Endothelial cell of umbilical vein (primary cell): ENCODE data around the gene KCNMA1. TPM values are rescaled to one million over a fixed set of nuclear protein-coding genes. Genes with fewer than 3 reads are reported as not detected.

ENCODE experiments used
- BruUV-seq: library from RNA; stranded (reverse); fragments of 400-500 nt; replicated peaks from 2 replicates; lab custom pipeline; 2021; lab: Mats Ljungman, UMichigan
- CTCF ChIA-PET: fragments of 300-600, 350-600 bp; sonication (Branson Sonifier 250); formaldehyde crosslinking; loops from one replicate; lab custom pipeline; 2021; ENCODE audit warnings: antibody characterized with exemption, inconsistent platforms; lab: Charles Lee
- POLR2A ChIA-PET: fragments of 300-600, 350-600 bp; sonication (Branson Sonifier 250); formaldehyde crosslinking; loops from one replicate; lab custom pipeline; 2021; ENCODE audit warnings: antibody characterized with exemption, inconsistent platforms; lab: Charles Lee
- DNase-seq: peaks from one replicate; pipeline ENCODE4 v3.0.0-alpha.2; 2011; ENCODE audit warnings: low read depth, low spot score
- FAIRE-seq: peaks from 2 replicates; lab custom pipeline; 2011; peaks lifted over from hg19 to GRCh38; lab: Jason Lieb, UNC
- H2AFZ ChIP-seq: 2 replicates; pipeline ENCODE4 v1.6.0; 2012; ENCODE audit warnings: low read depth, low read length, control low read depth, inconsistent platforms
- H3K27ac ChIP-seq: 2 replicates; pipeline ENCODE4 v1.5.1; 2011; ENCODE audit warnings: low read depth, mild to moderate bottlenecking, control low read depth, low read length, moderate library complexity; ENCODE audit not compliant: insufficient read depth
- H3K27me3 ChIP-seq, 2 experiments: 2 replicates each; pipeline versions ENCODE4 v1.6.0 to v1.6.1; 2011; ENCODE audit warnings: low read length in 2 of 2, mixed read lengths in 1 of 2; ENCODE audit not compliant: control insufficient read depth in 2 of 2, insufficient read depth in 2 of 2
- H3K36me3 ChIP-seq, 2 experiments: 2 replicates in 1 of 2; 3 replicates in 1 of 2; pipeline ENCODE4 v1.5.1; 2011; ENCODE audit warnings: low read length in 2 of 2, mild to moderate bottlenecking in 1 of 2, moderate library complexity in 1 of 2; ENCODE audit not compliant: control insufficient read depth in 2 of 2, insufficient read depth in 2 of 2; ENCODE audit errors: extremely low read depth in 1 of 2
- H3K4me1 ChIP-seq: 3 replicates; pipeline ENCODE4 v1.5.1; 2011; ENCODE audit warnings: mild to moderate bottlenecking, low read length; ENCODE audit not compliant: control insufficient read depth, insufficient read depth; ENCODE audit errors: extremely low read depth
- H3K4me2 ChIP-seq: 2 replicates; pipeline ENCODE4 v1.6.1; 2011; ENCODE audit warnings: low read length, control low read depth, mixed read lengths; ENCODE audit not compliant: insufficient read depth
- H3K4me3 ChIP-seq, 3 experiments: fragments of 200-600 bp in 1 of 3; sonication (generic), shearing (Covaris generic) in 1 of 3; replicated peaks in 1 of 3; 2 replicates each; pipeline ENCODE4 v1.5.1; 2011 to 2016; ENCODE audit warnings: control low read depth in 3 of 3, low read length in 3 of 3, mild to moderate bottlenecking in 2 of 3, inconsistent platforms in 1 of 3, low read depth in 1 of 3, moderate library complexity in 1 of 3; ENCODE audit not compliant: insufficient read depth in 1 of 3
- H3K79me2 ChIP-seq: 2 replicates; pipeline ENCODE4 v1.6.0; 2012; ENCODE audit warnings: low read length, inconsistent platforms; ENCODE audit not compliant: control insufficient read depth, insufficient read depth
- H3K9ac ChIP-seq: replicated peaks from 2 replicates; pipeline ENCODE3; 2011; ENCODE audit warnings: low read length, control low read depth; ENCODE audit not compliant: insufficient read depth; ENCODE audit errors: extremely low read depth
- H3K9me1 ChIP-seq: replicated peaks from 3 replicates; pipeline ENCODE4 v1.6.0; 2011; ENCODE audit warnings: mild to moderate bottlenecking, low read length; ENCODE audit not compliant: control insufficient read depth, insufficient read depth; ENCODE audit errors: extremely low read depth
- H3K9me3 ChIP-seq: replicated peaks from 2 replicates; pipeline ENCODE4 v1.5.1; 2012; ENCODE audit warnings: low read length, inconsistent platforms; ENCODE audit not compliant: control insufficient read depth, insufficient read depth
- H4K20me1 ChIP-seq: replicated peaks from 2 replicates; pipeline ENCODE3; 2011; ENCODE audit warnings: mild to moderate bottlenecking, low read length; ENCODE audit not compliant: control insufficient read depth, insufficient read depth; ENCODE audit errors: extremely low read depth
- EZH2 ChIP-seq: IDR thresholded peaks from 2 replicates; pipeline ENCODE4 v1.6.1; 2012; ENCODE audit warnings: borderline replicate concordance, low read depth, mild to moderate bottlenecking, moderate library complexity, low read length, inconsistent platforms; ENCODE audit not compliant: severe bottlenecking
- FOS ChIP-seq: IDR thresholded peaks from 2 replicates; pipeline ENCODE4 v1.6.1; 2011; ENCODE audit warnings: mild to moderate bottlenecking, low read length, moderate library complexity, borderline replicate concordance; ENCODE audit not compliant: insufficient read depth
- GATA2 ChIP-seq: IDR thresholded peaks from 2 replicates; pipeline ENCODE4 v1.7.0; 2011; ENCODE audit warnings: low read depth, mild to moderate bottlenecking, moderate library complexity, mixed read lengths, low read length; ENCODE audit not compliant: insufficient read length, insufficient read depth
- JUN ChIP-seq: IDR thresholded peaks from 2 replicates; pipeline ENCODE4 v1.6.1; 2011; ENCODE audit warnings: borderline replicate concordance, low read depth; ENCODE audit not compliant: insufficient read length, insufficient read depth
- MYC ChIP-seq: IDR thresholded peaks from one replicate; pipeline ENCODE4 v1.6.1; 2011; ENCODE audit warnings: mild to moderate bottlenecking, low read depth, low read length
- POLR2A ChIP-seq: IDR thresholded peaks from 2 replicates; pipeline ENCODE4 v1.6.1; 2012; ENCODE audit warnings: low read depth, mild to moderate bottlenecking, control low read depth, low read length
- POLR2AphosphoS5 ChIP-seq: IDR thresholded peaks from 2 replicates; pipeline ENCODE4 v1.6.1; 2012; ENCODE audit warnings: low read depth, mild to moderate bottlenecking, control low read depth, low read length, moderate library complexity; ENCODE audit not compliant: insufficient read depth
- dilution Hi-C: fragments of 300-500 bp; cut with MboI; formaldehyde crosslinking; loops from one replicate; pipeline ENCODE4 v1.15.0; 2019; ENCODE audit warnings: low sequenced_read_pairs; ENCODE audit not compliant: extremely low pct_ligation_motif_present
- intact Hi-C: fragments of 100-400 bp; cut with micrococcal nuclease; formaldehyde crosslinking; loops from one replicate; pipeline ENCODE4 v1.10.0; 2022
- polyA plus RNA-seq, 4 experiments: library from polyadenylated mRNA; depleted of rRNA in 3 of 4; stranded (reverse) in 3 of 4; unstranded in 1 of 4; fragments of >200 nt; gene quantifications; 2 replicates each; pipeline versions ENCODE4 v1.2.1 to v1.2.3, GENCODE V29; 2011 to 2012; ENCODE audit warnings: missing spikeins in 1 of 4
- total RNA-seq: library from RNA; stranded (reverse); gene quantifications from 2 replicates; pipeline ENCODE4 v1.2.3, GENCODE V29; 2021
- TF ChIP-seq, protein P1 (sequence below), 2 donors: IDR thresholded peaks; 1 replicate in 1 of 2; 2 replicates in 1 of 2; pipeline ENCODE4 v1.5.1; 2011; ENCODE audit warnings: low read length in 2 of 2, mild to moderate bottlenecking in 2 of 2, moderate library complexity in 2 of 2, control low read depth in 1 of 2, inconsistent platforms in 1 of 2, low read depth in 1 of 2; ENCODE audit not compliant: insufficient read depth in 1 of 2; ENCODE audit errors: extremely low read depth in 1 of 2
- TF ChIP-seq, protein P2 (sequence below): IDR thresholded peaks from 2 replicates; pipeline ENCODE4 v1.6.1; 2011; ENCODE audit not compliant: insufficient read depth, insufficient read length

KCNMA1 gene
- total and polyA plus RNA-seq, 2 donors (not counting 3 experiments of a cell fraction or from before 2014, with no cell fraction given) = 0.10 to 0.82 TPM

DNA sequence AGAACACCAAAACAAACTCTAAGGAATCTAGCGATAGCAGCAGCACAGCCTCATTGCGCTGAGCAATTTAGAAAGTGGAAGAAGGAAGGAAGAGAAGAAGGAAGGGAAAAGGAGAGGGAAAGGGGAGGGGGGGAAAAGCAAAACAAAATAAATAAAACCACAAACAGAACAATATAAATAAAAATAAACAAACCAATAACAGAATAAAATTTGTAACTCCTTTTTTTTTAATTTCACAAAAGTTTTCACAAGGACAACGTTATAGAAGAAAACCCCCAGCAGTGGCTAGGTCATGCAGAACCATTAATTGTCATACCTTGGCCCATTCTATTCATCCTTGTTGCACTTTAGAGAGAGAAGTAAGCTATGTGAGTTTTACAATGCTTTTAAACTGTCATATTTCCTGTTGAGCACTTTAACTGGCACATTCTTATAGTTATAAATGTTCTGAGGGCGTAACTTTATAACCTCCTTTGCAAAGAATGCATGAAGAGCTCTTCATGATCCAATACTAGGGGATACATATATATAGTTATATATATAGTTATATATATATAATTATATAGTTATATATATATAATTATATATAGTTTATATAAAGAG lies 752.8 kb downstream of the KCNMA1 start:
- CTCF ChIA-PET = no interaction called here
- intact Hi-C loops (no loop called here), dilution Hi-C loops (no loop called here)
- no peak overlapping the region for H2AFZ ChIP-seq
- H3K4me3 ChIP-seq = no peak overlapping the region
- no peaks in the 10 kb centered on the region for H3K9me1 ChIP-seq
- no peaks in the 10 kb centered on the region for H3K27me3 ChIP-seq
- POLR2A ChIA-PET = no interaction called here
- no peaks in the 10 kb centered on the region for H4K20me1 ChIP-seq
- H3K36me3 ChIP-seq = no peaks in the 10 kb centered on the region
- H3K79me2 ChIP-seq = no peaks in the 10 kb centered on the region
- no peak for DNase-seq
- TF ChIP-seq POLR2AphosphoS5 (no peak), FOS (no peak), GATA2 (no peak), MYC (no peak), JUN (no peak), POLR2A (no peak), EZH2 (no peak)
- TF ChIP-seq, protein P1, sequence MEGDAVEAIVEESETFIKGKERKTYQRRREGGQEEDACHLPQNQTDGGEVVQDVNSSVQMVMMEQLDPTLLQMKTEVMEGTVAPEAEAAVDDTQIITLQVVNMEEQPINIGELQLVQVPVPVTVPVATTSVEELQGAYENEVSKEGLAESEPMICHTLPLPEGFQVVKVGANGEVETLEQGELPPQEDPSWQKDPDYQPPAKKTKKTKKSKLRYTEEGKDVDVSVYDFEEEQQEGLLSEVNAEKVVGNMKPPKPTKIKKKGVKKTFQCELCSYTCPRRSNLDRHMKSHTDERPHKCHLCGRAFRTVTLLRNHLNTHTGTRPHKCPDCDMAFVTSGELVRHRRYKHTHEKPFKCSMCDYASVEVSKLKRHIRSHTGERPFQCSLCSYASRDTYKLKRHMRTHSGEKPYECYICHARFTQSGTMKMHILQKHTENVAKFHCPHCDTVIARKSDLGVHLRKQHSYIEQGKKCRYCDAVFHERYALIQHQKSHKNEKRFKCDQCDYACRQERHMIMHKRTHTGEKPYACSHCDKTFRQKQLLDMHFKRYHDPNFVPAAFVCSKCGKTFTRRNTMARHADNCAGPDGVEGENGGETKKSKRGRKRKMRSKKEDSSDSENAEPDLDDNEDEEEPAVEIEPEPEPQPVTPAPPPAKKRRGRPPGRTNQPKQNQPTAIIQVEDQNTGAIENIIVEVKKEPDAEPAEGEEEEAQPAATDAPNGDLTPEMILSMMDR (IDR thresholded peaks at IDR 0.05; ENCODE audit: extremely low read depth in 1 of 2, insufficient read depth in 1 of 2, low read depth in 1 of 2, low read length in 2 of 2) = no peak
- TF ChIP-seq, protein P2, sequence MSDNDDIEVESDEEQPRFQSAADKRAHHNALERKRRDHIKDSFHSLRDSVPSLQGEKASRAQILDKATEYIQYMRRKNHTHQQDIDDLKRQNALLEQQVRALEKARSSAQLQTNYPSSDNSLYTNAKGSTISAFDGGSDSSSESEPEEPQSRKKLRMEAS = no peak
- H3K9me3 ChIP-seq = no peaks in the 10 kb centered on the region
- no peak for FAIRE-seq
- no peak overlapping the region for H3K27ac ChIP-seq
- no peak overlapping the region for H3K9ac ChIP-seq
- H3K4me2 ChIP-seq = no peak overlapping the region
- no TSS peak for BruUV-seq
- no peaks in the 10 kb centered on the region for H3K4me1 ChIP-seq
